Measurements from ENCODE around the gene KRTAP25-1. TPM values are rescaled to one million over a fixed set of nuclear protein-coding genes. Genes with fewer than 3 reads are reported as not detected.

KRTAP25-1 gene, protein sequence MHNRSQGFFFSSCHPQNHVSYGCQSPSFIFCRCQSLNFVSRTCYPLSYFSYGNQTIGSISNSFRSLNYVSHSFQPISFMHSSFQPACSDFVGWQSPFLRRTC
- total RNA-seq (2014; rRNA removed; shearing (Covaris generic)), result not detected in 2 replicates
- polyA plus RNA-seq (2015; cell fraction: cytosol; rRNA removed), result not detected in 2 replicates
- not detected in 2 replicates for polyA plus RNA-seq (2015; cell fraction: nucleus; rRNA removed)

GRCh38 chr21:30289215-30289614, at the start of gene KRTAP25-1:
Gene KRTAP25-1 (minus strand): TSS chr21:30289514. CDS start chr21:30289490, 24 bp downstream.
- no peak for DNase-seq (ENCODE audit: low read depth)

DNA sequence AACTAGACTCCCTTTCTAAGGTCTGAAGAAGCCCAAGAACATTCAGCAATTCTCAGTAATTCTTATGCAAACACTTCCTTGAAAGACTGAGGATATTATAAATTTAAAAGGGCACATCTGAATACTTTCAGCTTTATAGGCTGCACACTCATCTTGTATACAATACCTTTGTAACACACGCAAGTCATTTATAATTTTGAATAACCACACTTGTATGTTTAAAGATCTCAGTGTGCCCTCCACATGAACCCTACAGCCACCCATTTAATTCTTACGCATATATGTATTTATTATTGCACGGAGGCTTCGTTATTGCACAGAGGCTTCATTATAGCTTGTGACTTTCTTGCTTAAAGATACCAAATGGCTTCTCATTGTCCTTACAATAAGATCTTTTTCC, 49.4 kb upstream of the KRTAP25-1 start:
- DNase-seq (ENCODE audit: low read depth), result no peak

DNA sequence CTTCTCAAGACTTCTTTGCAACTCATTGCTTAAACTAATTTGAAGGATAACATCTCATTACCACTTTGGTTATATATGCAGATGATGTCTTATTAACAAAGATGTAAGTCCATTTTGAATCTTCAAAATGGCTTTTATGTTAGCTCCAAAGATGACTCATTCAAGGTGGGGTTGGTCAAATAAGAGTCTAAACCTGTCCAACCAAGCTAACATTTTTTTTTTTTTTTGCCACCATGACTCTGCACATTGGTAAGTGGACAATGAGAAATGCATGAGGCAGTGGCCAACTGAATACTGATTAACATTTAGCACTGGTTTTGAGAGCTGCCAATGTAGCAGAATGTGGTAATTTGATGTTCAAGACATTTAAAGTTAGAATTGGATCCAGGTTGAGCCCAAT, 48.5 kb upstream of the KRTAP25-1 start:
- DNase-seq (ENCODE audit: low read depth), result no peak

GRCh38 chr21:30337276-30337744, 48.0 kb upstream of the KRTAP25-1 start, which contains the start of gene KRTAP27-1:
Gene KRTAP27-1 (minus strand): TSS chr21:30337694. CDS start chr21:30337668, 26 bp downstream.
- DNase-seq (ENCODE audit: low read depth), result no peak

- DNase-seq (ENCODE audit: low read depth), result no peak
These were observed 47.3 kb upstream of the KRTAP25-1 start for GRCh38 chr21:30336596-30336995.

DNA sequence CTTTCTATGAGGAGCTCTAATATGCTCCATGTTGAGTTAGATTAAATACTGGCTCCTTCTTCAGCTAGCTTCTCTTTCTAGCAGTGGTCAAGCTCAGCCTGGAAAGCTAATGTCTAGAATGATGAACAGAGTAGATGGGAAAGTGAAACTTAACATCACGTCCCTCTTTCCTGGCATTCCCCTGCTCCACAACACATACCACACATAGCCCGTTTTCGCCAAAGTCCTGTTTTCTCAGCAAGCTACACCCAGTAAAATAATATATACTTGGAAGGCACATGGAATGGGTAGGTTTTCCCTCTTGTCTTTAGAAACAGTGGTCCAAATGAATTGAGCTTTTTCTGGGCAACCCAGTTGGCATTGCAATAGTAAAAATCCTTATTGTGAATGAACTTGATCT, 44.4 kb upstream of the KRTAP25-1 start:
- no peak for DNase-seq (ENCODE audit: low read depth)

- no peak for DNase-seq (ENCODE audit: low read depth)
These were observed 43.4 kb upstream of the KRTAP25-1 start for GRCh38 chr21:30332681-30333080.

DNA sequence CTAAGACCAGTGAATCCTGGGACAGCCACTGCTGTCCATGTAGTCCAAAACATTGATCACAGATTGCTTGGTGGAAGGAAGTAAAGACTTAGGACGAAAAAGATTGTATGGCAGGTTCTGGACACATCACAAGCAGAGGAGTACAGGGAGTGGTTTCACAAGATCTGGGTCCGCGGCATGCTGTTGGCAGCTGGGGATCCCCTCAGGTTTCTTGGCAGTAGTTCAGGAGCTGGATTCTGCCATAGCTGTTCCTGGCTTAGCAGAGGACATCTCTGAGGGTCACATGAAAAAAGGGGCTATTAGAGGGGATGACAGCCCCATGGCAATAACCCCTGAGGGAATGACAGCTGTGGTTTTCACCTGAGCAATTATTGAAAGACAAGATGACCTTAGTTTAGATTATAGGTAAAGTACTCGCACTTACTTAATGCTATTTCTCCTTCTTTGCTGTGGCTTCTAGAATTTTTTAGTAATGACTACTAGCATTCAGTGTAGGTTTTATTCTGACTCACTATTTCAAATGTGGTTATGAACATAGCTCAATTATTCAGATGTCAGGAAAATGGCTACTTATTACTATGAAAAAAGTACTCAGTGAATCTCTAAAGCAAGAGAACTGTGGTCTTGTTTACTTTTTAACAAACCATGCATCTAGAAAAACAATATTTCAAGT, 40.0 kb upstream of the KRTAP25-1 start:
- peak; percentile 8 for DNase-seq (ENCODE audit: low read depth)

- no peak for DNase-seq (ENCODE audit: low read depth)
These were observed 37.1 kb upstream of the KRTAP25-1 start for GRCh38 chr21:30326390-30326789.

DNA sequence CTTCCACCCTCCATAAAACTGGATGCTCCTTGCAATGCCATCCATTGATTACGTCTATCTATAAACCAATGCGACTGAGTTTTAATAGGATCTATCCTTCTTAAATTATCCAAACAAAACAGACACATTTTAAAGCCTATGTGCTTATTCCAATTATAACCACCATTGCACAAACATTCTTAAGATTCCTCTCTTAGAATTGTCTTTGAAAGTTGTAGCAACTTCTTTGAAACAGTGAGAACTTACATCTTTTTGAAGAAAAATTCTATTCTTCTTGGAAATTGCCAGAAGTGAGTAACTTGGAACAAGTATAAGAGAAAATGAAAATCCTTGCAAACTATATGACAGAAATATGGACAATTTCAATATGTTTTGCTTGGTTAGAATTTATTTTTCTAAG, 30.9 kb upstream of the KRTAP25-1 start, which contains the start of gene KRTAP26-1:
TSS of gene KRTAP26-1 (minus strand) at position 101 of the 400 bp plus-strand sequence. CDS start 280 bp downstream, outside the sequence.
- no peak for DNase-seq (ENCODE audit: low read depth)

DNA sequence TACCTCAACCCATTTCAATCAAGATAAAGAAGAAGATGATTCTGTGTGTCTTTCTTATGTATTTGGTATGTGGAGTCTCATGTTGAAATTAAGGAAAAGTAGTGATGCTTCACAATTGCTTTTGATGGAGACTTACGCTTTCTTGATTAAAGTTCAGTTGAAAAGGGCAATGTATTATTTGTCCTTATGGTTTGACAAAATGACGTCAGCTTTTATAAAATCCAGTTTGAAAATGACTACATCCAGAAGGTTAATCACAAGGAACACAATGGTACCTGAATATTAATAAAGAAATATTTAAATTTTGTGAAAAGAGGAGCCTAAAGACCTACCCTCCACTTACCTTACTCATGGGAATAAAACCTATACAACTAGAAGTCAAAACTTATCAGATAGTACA, 26.4 kb upstream of the KRTAP25-1 start:
- DNase-seq (ENCODE audit: low read depth), result no peak

- DNase-seq (ENCODE audit: low read depth), result no peak
These were observed 17.6 kb upstream of the KRTAP25-1 start for GRCh38 chr21:30306884-30307283.

GRCh38 chr21:30305136-30305535, 15.8 kb upstream of the KRTAP25-1 start:
- no peak for DNase-seq (ENCODE audit: low read depth)

DNA sequence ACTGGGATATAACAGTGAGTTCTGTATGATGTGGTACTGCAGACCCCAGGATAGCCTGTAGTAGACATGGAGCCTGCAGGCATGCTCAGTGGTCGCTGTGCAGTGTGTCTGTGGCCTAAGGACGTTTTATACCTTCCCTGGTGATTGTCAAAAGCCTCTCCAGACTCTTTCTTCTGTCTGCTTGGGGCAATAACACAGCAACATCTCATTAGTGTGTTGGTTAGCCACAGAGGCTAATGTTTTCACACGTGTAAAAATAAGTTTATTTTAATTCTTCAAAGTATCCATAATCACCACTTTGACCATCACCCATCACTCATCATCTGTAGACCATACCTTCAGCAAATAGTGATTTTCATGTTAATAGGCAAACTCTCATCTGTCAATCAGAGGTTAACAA, 6.5 kb downstream of the KRTAP25-1 start, which contains the start of gene KRTAP24-1:
TSS of gene KRTAP24-1 (minus strand) at position 101 of the 400 bp plus-strand sequence. CDS start at position 83, 18 bp downstream.
- DNase-seq (ENCODE audit: low read depth), result no peak

- DNase-seq (ENCODE audit: low read depth), result no peak
These were observed 17.7 kb downstream of the KRTAP25-1 start for GRCh38 chr21:30271611-30272010.

- no peak for DNase-seq (ENCODE audit: low read depth)
These were observed 18.2 kb downstream of the KRTAP25-1 start for GRCh38 chr21:30271156-30271555.

DNA sequence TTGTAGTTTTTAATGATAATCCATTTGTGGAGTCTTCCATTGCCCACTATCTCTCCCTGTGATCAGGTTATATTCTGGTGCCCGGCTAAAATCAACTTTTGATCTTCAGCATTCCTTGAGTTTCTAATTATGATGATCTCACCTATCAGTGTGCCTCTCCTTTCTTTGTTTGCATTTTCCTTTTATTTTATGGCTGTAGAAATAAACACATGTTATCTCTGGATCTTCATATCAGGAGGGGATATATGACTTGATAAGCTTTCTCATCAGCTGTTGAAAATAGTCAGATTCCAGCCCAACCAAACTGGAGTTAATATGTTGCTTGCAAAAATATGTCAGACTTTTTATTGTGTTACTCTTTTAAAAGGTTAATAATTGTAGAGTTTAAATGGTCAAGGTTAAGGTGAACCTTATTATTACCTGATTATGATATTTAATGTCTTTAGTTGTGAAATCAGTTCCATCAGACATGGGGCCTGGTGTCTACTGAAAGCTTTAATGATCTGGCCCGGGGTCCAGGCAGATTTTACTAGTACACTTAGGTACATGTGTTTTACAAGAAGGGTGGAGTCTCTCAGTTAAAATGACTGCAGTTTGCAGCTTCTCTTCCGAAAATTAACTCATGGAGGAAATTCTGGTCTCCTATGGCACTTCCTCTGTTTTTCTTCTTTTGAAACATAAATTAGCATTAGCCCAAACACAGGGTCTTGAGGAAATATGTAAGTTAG, 19.3 kb downstream of the KRTAP25-1 start:
- no peak for DNase-seq (ENCODE audit: low read depth)

DNA sequence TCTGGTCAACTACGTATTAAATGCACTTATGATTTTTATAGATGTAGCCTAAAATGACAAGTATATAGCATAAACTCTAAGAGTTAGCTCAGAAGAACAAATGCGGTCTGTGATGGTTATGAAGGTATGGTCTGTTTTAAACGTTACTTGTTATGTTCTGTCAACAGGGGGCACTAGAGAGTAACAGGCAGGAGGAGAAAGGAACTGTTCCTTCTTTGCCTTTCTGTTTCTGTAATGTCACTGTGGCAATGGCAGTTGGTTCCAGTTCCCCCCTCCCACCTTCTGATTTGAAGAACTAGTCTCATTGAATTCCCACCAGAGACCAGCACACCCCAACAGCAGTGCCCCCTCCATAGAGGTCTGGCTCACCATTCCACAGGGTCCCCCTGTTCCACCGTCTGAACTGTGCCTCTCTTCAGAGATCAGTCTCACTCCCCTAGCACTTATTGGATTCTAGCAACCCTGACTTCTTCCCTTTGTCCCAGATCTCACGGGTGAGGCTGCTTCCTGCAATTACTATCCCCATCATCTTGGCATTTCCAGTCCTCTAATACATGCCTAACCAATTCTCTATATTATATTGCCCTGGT, 20.6 kb downstream of the KRTAP25-1 start:
- peak; percentile 2 for DNase-seq (ENCODE audit: low read depth)

DNA sequence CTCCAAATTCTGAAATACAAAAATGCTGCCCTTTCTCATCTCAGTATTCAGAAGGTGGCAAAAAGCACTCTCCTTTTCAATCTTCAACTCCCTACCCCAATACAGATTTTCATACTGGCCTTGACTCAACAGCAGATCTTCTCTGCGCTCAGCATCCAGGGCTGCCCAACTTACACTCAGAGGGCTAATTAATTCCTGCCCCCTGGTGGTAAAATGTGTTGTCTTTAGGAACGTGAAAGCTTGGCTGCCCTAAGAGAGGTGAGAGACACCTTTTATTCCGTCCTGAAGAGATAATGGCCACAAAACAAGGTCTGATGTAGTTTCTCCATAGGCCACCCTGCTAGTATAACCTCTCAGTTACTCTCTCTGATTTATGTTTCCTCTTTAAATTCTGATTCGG, 31.5 kb downstream of the KRTAP25-1 start:
- peak; percentile 10 for DNase-seq (ENCODE audit: low read depth)

GRCh38 chr21:30256100-30256499, 33.2 kb downstream of the KRTAP25-1 start:
- DNase-seq (ENCODE audit: low read depth), result no peak

DNA sequence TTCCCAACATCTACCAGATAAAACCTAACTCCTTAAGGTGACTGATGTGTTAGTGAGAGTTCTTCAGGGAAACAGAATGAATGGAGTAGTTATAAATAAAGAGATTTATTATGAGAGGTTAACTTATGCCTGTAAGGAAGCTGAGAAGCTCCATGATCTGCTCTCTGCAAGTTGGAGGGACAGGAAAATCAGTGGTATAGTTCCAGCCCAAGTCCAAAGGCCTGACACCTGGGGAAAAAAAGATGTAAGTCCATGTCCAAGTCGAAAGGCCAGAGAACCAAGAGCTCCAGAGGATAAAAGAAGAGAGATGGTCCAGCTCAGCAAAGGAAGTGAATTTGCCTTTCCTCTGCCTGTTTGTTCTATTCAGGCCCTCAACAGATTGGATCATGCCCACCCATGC, 33.6 kb downstream of the KRTAP25-1 start:
- no peak for DNase-seq (ENCODE audit: low read depth)
